T-helper 2 cell (primary cell): Measurements from ENCODE around the gene WNT5A.

ENCODE experiments used
- DNase-seq, 5 experiments: peaks; one replicate each; pipeline versions ENCODE4 v3.0.0 to v3.0.0-alpha.2; 2012 to 2022

The WNT5A gene

DNA sequence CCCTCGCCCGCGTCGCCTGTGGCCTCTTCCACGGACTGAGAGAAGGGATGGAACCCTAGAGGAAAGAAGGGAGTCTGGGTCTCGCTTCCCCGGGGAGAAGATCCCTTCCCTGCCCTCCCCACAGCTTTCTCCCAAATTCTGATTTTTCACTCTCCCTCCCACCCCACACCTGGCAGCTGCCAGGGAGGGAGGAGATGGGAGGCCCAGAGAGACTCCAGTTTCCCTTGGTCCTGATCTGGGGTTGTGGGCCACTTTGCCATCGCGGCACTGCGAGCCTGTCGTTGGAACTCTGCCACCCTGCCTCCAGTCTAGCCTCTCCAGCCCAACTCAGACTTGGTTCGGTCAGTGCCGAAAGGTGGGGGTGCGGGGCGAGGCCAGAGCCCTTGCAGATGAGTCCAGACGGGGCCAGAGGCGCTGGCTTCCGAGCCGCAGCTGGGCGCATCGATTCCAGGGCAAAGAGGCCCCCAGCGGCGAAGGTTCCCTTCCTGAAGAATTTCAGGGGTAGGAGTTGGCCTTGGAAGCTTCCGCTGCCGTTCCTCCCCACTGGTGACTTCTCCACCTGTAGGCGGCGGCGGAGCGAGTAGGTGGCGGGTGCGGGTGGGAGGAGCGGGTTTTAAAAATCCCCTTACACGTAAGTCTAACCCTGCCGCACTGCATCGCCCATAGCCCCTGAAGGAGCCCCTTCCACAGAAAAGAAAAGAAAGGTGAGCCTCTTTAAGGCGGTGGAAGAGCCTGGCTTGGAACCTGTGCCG is 5.2 kb downstream of the WNT5A start:
- no peak for DNase-seq

DNA sequence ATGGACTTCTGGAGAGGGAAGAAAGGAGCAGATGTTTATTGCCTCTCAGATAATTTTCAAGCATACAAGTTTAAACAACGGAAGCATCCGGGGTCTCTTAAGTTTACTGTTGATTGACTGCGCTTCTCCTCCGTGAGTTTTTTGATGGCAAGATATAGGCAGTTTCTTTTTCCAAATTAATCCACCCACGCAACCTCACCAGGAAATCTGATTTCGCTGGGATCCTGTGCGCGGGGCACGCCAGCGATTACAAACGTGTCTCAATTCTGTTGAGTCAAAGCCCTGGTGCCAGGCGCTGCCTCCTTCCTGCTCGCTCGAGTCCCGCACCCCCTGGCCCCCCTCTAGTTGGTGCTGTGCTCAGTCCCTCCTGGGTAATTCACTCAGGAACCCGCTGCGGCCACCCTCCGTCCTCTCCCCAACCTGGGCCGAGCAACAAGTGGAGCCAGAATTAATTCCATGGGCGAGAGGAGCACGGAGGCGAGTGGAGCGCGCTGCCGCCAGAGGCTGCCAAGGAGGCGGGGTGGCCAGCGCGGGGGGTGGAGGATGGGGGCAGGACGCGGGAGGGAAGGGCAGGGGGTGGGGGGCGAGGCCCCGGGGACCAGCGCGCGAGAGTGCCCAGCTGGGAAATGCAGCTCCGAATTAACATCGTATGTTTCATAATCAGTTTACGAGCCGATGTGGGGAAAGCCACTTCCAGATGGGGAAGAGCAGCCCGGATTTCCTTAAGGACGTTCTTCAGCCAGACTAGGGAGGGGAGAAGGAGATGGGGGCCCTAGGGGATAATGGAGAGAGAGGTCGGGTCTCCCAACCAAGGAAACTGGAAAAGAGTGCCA is 6.0 kb downstream of the WNT5A start:
- DNase-seq: no peak

- no peak for DNase-seq
Observed at GRCh38 chr3:55477306-55478303, 9.5 kb downstream of the WNT5A start.

- no peak for DNase-seq
Observed at GRCh38 chr3:55476515-55476914, 10.6 kb downstream of the WNT5A start.

DNA sequence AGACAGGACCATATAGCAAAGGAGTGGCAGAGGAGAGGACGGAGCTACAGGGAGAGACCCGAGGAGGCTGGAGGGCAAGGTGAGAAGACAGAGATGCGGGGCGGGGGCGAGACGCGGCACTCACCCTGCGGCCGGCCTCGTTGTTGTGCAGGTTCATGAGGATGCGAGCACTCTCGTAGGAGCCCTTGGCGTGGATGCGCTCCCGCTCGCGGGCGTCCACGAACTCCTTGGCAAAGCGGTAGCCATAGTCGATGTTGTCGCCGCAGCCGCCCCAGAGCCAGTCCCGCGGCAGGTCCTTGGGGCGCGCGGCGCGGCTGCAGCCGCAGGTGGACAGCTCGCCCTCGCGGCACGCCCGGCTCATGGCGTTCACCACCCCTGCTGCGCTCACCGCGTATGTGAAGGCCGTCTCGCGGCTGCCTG is 12.9 kb downstream of the WNT5A start:
- DNase-seq: no peak

DNA sequence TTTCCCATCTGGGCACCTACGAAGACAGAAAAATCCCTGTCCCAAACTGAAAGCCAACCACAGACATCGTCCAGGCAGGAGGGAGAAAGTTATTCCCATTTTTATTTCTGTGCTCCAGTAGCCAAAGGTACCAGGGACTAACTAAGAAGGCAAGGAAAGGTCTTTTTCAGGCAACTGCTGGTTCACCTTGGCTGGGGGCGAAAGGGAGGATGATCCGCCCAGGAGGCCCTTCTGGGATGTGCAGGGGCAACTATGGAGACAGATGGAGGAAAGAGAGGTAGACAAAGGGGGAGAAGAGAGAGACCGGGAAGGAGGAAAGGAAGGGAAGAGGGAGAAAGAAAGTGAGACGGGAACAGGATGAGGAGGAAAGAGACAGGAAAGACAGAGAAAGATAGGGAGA is 13.3 kb downstream of the WNT5A start:
- DNase-seq: no peak

DNA sequence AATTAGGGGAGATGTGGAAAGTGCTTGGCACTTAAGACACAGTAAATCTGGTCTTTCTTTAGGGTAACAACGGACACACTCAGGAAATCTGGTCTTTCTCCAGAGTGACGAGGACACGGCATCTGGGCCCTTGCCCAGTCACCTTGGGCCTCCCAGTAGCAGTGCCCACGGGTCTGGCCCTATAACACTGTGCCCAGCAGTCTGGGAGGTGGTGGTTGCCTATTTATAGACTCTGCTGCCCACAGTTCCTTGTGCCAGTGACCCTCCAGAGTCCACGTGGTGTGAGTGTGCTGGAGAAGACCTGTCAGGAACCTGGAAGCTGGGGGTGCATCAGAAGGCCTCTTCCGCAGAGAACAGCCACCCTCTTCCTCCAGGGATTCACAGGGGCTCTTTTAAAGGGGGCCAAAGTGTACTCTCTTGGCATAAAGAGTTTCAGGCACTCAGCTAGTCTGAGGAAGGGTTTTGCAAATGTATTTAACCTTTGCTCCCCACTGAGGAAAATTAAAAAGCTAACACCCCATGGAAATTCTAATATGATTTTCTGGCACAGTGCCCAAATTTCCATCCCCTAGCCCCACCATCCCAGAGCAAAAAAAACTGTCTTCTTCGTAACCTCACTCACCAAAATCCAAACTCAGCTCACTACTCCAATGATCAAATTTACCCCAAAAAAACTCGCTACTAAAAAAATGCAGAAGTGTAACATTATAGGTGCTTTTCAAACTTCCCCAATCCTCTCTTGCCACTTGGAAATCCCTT is 15.4 kb downstream of the WNT5A start:
- no peak for DNase-seq

DNA sequence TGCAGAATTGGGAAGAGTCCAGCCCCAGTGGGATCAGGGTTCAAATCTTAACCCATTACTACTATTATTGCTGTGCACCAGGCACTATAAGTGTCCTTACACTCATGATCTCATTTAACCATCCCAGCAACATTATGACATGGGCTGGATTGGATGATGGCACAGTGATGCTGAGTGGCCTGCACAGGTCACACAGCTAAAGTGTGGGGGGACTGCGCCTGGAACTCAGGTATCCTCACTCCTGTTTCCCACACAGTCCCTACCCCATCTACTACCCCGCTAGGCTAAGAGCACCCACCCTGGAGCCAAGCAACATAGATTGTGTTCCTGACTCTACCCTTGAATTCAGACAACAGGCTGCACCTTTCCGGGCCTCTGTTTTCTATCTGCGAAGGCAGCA is 16.0 kb downstream of the WNT5A start:
- no peak for DNase-seq

GRCh38 chr3:55469957-55470526 is 17.1 kb downstream of the WNT5A start:
- no peak for DNase-seq

DNA sequence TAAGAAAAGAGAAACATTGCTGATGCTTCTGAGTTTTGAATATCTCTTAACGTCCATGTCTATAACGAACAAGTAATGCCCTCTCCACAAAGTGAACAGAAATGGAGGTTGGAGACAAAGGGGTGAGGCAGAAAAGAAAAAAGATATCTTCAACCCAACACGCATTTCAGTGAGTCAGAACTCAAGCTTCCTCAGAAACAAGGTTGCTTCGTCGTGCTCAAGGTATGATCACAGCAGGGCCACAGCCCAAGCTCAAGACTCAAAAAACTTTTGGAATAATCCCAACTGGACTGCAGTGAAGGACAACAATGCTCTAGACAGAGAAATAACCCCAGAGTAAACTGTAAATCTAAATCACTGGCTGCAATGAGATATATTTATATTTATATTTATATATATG is 18.9 kb downstream of the WNT5A start:
- no peak for DNase-seq

DNA sequence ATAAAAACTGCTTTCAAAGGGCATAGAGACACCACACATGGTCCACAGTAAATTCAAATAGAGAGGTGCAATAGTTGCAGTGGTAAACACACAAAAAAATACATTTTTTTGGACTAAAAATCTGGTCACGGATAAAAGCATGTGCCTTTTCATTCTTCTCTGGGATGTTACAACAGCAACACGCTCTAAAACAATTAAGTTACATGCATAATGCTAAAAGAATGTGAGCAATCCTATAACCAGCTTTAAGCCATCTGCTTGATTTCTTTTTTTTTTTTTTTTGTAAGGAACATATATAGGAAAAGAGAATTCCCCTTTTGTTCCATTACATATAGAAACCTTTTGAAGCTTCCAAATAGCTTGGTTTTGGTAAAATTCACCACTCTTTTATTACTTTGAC is 20.0 kb downstream of the WNT5A start:
- DNase-seq: no peak

DNA sequence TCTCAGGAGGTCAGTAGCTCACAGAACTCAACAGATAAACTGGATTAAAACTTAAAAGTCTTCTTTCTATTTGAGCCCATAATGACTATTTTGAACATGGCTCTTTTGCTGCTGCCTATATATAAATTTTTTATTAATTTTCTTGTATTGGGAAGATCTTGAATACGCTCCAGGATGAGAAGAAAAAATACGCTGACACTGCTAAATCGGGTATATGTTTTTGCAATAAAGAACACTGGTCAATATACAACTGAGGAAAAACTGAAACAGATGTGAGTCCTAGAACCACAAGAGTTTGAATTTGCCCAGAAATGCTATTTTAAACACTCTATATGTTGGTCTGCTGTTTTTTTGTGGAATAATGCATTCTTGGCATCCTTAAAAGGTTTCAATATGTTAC is 20.6 kb downstream of the WNT5A start:
- DNase-seq: no peak

DNA sequence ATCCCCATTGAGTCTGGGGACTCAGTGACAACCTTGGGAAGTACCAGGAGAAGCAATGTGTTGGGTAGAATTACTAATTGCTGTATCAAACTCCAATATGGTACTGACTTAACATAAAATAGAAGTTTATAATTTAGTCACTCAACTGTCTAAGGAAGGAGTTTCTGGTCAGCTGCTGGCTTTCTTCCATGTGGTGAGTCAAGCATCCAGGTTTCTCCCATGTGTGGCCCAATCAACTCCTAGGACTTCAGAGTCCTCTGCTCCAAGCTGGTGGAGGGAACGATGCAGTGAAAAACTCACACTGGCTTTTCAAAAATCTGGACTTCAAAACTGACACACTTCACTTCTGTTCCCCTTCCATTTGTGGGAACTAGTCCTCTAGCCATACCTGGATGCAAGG is 25.2 kb downstream of the WNT5A start:
- DNase-seq: no peak

GRCh38 chr3:55459838-55460237 is 27.3 kb downstream of the WNT5A start:
- no peak for DNase-seq

DNA sequence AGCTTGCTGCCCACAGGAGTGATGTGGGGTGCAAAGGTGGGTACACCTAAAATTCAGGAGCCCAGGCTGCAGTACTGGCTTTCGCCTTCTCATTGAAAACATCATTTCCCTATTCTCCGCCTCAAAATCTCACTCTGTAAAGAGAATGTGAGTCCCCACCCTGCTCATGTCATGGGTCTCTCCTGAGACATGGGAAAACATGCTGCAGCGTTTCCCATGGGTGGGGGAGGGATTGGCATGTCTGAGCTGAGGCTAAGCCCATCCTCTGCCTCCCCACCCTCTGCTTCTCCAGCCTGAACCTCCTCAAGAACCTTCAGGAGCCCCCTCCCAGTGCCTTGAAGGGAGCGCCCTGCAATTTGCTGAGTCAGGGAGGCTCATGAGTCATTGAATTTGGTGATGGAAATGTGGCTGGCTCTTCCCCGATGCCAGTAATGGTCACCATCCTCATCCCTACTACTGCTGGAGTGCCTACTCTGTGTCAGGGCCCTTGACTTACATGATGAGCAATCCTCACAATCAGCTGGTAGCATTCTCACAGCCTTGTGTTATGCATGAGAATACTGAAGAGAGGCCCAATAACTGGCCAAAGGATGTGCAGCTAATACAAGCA is 28.8 kb downstream of the WNT5A start:
- DNase-seq: no peak

GRCh38 chr3:55455915-55456314 is 31.2 kb downstream of the WNT5A start:
- DNase-seq: no peak

- no peak for DNase-seq
Observed at GRCh38 chr3:55454611-55455010, 32.5 kb downstream of the WNT5A start.

DNA sequence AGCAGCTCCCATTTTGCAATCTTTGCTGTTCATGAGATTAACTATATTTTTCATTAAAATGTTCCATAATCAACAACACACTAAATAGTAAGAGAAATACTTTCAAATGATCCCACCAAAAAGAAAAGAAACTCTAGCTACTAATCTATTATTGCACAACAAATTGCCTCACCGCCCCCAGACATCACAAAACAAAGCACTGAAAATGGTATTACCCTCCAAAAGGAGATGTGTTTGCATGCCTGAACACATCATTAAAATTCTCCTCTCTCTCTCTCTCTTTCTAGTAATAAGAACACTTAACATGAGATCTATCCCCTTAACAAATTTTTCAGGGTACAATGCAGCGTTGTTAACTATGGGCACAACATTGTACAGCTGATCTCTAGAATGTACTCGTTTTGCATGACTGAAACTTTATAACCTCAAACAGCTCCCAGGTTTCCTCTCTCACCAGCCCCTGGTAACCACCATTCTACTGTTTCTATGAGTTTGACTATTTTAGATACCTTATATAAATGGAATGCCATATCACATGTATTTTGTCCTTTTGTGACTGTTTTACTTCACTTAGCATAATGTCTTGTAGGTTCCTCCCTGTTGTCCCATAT is 33.1 kb downstream of the WNT5A start:
- no peak for DNase-seq

DNA sequence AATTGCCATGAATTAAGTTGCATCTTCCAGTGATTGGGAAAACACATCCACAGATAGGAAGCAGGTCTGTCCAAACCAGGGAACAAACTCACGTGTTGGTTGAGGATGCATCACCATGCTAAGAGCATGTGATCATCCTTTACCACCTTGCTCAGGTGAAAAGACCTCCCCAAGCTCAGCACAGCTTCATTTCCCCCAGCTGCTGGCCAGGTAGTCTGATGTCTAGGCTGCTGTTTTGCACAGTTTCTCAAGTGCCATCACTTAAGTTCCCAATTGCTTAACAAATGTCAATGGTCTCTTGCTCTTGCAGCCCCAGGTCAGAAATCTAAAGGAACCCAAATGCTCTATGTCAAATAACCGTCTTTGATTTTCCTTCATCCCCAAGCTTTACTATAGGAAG is 34.2 kb downstream of the WNT5A start:
- DNase-seq: no peak

- no peak for DNase-seq
Observed at GRCh38 chr3:55449527-55449926, 37.6 kb downstream of the WNT5A start.

DNA sequence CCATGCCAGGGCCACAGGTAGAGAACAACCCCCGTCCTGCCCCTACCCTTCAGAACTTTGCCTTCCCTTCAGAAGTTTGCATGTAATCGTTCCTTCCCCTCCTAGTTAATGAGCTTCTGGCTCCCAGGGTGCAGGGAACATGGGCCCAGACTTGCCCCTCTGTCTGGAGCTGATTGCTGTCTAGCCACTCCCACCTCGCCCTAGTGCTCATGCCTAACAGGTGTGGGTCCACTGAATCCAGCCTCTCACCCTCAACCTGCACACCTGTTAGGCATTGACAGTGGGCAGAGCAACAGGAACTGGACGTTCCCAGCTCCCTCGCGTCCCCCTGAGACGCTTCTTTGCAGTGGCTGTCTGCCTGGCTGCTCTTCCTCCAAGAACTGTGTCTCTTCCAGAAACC is 40.3 kb downstream of the WNT5A start:
- no peak for DNase-seq
